GM12878 (cell line): Measurements from ENCODE around the gene FREM2. TPM values are rescaled to one million over a fixed set of nuclear protein-coding genes. Genes with fewer than 3 reads are reported as not detected.

Experiments
- ATAC-seq: fragments of 200-7000 bp; cut with Tn5 transposase; 3 replicates; pipeline ENCODE4 v1.9.1; 2020; ENCODE audit warnings: mild to moderate bottlenecking, moderate library complexity
- BruUV-seq: library from RNA; stranded (reverse); fragments of 400-500 nt; replicated peaks from 2 replicates; lab custom pipeline; 2021; lab: Mats Ljungman, UMichigan
- CTCF ChIA-PET: fragments of 300-600 bp; sonication (Branson Sonifier 250); formaldehyde crosslinking; extraction: SDS; loops from one replicate; lab custom pipeline; 2021; ENCODE audit warnings: inconsistent platforms; lab: Yijun Ruan, JAX
- POLR2A ChIA-PET: fragments of 350-600 bp; formaldehyde crosslinking; extraction: SDS; loops from one replicate; lab custom pipeline; 2021; ENCODE audit warnings: inconsistent platforms; lab: Charles Lee
- RAD21 ChIA-PET: fragments of 300-600 bp; sonication (Branson Sonifier 250); formaldehyde crosslinking; loops from one replicate; lab custom pipeline; 2023; ENCODE audit warnings: antibody characterized with exemption; ENCODE audit not compliant: unreplicated experiment; lab: Charles Lee
- SMC1A ChIA-PET: fragments of 300-600 bp; sonication (Branson Sonifier 250); formaldehyde crosslinking; loops from one replicate; lab custom pipeline; 2023; ENCODE audit not compliant: unreplicated experiment, uncharacterized antibody; lab: Charles Lee
- DNase-seq: peaks from one replicate; pipeline ENCODE4 v3.0.0-alpha.2; 2011; ENCODE audit warnings: low read depth, low spot score
- FAIRE-seq: peaks from 3 replicates; lab custom pipeline; 2011; peaks lifted over from hg19 to GRCh38; lab: Jason Lieb, UNC
- H2AFZ ChIP-seq: 2 replicates; pipeline ENCODE4 v1.6.0; 2011; ENCODE audit warnings: low read depth, low read length, control low read depth; ENCODE audit not compliant: control insufficient read depth
- H3K27ac ChIP-seq: 2 replicates; pipeline ENCODE4 v1.5.1; 2011; ENCODE audit warnings: control low read depth; ENCODE audit not compliant: control insufficient read depth, insufficient read depth
- H3K27me3 ChIP-seq, 2 experiments: replicated peaks in 1 of 2; 2 replicates each; pipeline versions ENCODE4 v1.6.0 to v1.6.1; 2011; ENCODE audit warnings: low read length in 1 of 2; ENCODE audit not compliant: control insufficient read depth in 2 of 2, insufficient read depth in 2 of 2
- H3K36me3 ChIP-seq, 2 experiments: 2 replicates each; pipeline ENCODE4 v1.5.1; 2011; ENCODE audit warnings: low read length in 1 of 2; ENCODE audit not compliant: control insufficient read depth in 2 of 2, insufficient read depth in 2 of 2
- H3K4me1 ChIP-seq: 2 replicates; pipeline ENCODE4 v1.6.1; 2011; ENCODE audit warnings: mild to moderate bottlenecking, low read length, moderate library complexity, mixed read lengths; ENCODE audit not compliant: control insufficient read depth, insufficient read depth
- H3K4me2 ChIP-seq: 2 replicates; pipeline ENCODE4 v1.6.0; 2011; ENCODE audit warnings: control low read depth; ENCODE audit not compliant: control insufficient read depth, insufficient read depth
- H3K4me3 ChIP-seq: fragments of 200-600 bp; sonication (generic); 2 replicates; pipeline ENCODE4 v1.5.1; 2016
- H3K79me2 ChIP-seq: 2 replicates; pipeline ENCODE4 v1.6.0; 2011; ENCODE audit warnings: low read length; ENCODE audit not compliant: control insufficient read depth, insufficient read depth
- H3K9ac ChIP-seq: 2 replicates; pipeline ENCODE4 v1.8.0; 2011; ENCODE audit warnings: low read length, control low read depth, mixed read lengths; ENCODE audit not compliant: control insufficient read depth, insufficient read depth
- H3K9me3 ChIP-seq: replicated peaks from 3 replicates; pipeline ENCODE4 v1.5.1; 2011; ENCODE audit warnings: mild to moderate bottlenecking, low read length; ENCODE audit not compliant: control insufficient read depth, insufficient read depth
- H4K20me1 ChIP-seq: 2 replicates; pipeline ENCODE4 v1.6.0; 2011; ENCODE audit not compliant: control insufficient read depth, insufficient read depth
- ASH2L ChIP-seq: fragments of 300-600, 200-600 bp; sonication (generic); IDR thresholded peaks from 2 replicates; pipeline ENCODE4 v1.6.1; 2017; ENCODE audit warnings: low read depth, mild to moderate bottlenecking, borderline replicate concordance
- ATF2 ChIP-seq: IDR thresholded peaks from 2 replicates; pipeline ENCODE4 v1.6.1; 2012; ENCODE audit warnings: low read length, inconsistent platforms
- BHLHE40 ChIP-seq, 2 experiments: fragments of 450-650 bp in 1 of 2; IDR thresholded peaks; 2 replicates each; pipeline ENCODE4 v1.6.1; 2011 to 2017; ENCODE audit warnings: low read depth in 2 of 2, borderline replicate concordance in 1 of 2, improper control_type of control experiment in 1 of 2, low read length in 1 of 2, mild to moderate bottlenecking in 1 of 2
- CBX5 ChIP-seq: sonication (generic); IDR thresholded peaks from 2 replicates; pipeline ENCODE4 v1.6.1; 2016; ENCODE audit warnings: low read depth, moderate library complexity, mild to moderate bottlenecking, inconsistent platforms
- CUX1 ChIP-seq: IDR thresholded peaks from 2 replicates; pipeline ENCODE4 v1.6.1; 2012; ENCODE audit warnings: improper control_type of control experiment, low read depth, low read length; ENCODE audit not compliant: insufficient replicate concordance
- FOS ChIP-seq: IDR thresholded peaks from 3 replicates; pipeline ENCODE4 v1.6.1; 2011; ENCODE audit warnings: borderline replicate concordance; ENCODE audit not compliant: insufficient read length; ENCODE audit errors: extremely low read depth
- HDGF ChIP-seq: fragments of 450-650 bp; IDR thresholded peaks from 2 replicates; pipeline ENCODE4 v1.6.1; 2016; ENCODE audit warnings: antibody characterized with exemption
- JUNB ChIP-seq: IDR thresholded peaks from 2 replicates; pipeline ENCODE4 v1.6.1; 2016; ENCODE audit warnings: antibody characterized with exemption, mild to moderate bottlenecking
- KDM1A ChIP-seq: fragments of 200-600 bp; sonication (generic); IDR thresholded peaks from 2 replicates; pipeline ENCODE4 v1.6.1; 2016; ENCODE audit warnings: borderline replicate concordance
- LARP7 ChIP-seq: fragments of 450-650 bp; IDR thresholded peaks from 2 replicates; pipeline ENCODE4 v1.6.1; 2017; ENCODE audit warnings: mild to moderate bottlenecking
- NFIC ChIP-seq: IDR thresholded peaks from 2 replicates; pipeline ENCODE4 v1.6.1; 2012; ENCODE audit warnings: low read depth, mild to moderate bottlenecking, inconsistent platforms, low read length, moderate library complexity
- NR2C1 ChIP-seq: fragments of 450-650 bp; IDR thresholded peaks from 2 replicates; pipeline ENCODE4 v1.6.1; 2017; ENCODE audit warnings: antibody characterized with exemption, mild to moderate bottlenecking, moderate library complexity
- SKIL ChIP-seq: fragments of 450-650 bp; IDR thresholded peaks from 2 replicates; pipeline ENCODE4 v1.6.1; 2017; ENCODE audit warnings: mild to moderate bottlenecking, low read depth, inconsistent platforms; ENCODE audit not compliant: poor library complexity, severe bottlenecking
- SMC3 ChIP-seq: IDR thresholded peaks from 2 replicates; pipeline ENCODE4 v1.6.1; 2011; ENCODE audit warnings: low read length, improper control_type of control experiment, borderline replicate concordance
- TAF1 ChIP-seq: IDR thresholded peaks from 2 replicates; pipeline ENCODE4 v1.6.1; 2011; ENCODE audit warnings: mild to moderate bottlenecking, low read depth, low read length, borderline replicate concordance
- TCF3 ChIP-seq: IDR thresholded peaks from 2 replicates; pipeline ENCODE4 v1.6.1; 2012; ENCODE audit warnings: low read depth, mild to moderate bottlenecking, low read length, borderline replicate concordance; ENCODE audit not compliant: insufficient read depth
- YBX1 ChIP-seq: fragments of 450-650 bp; IDR thresholded peaks from 2 replicates; pipeline ENCODE4 v1.6.1; 2016; ENCODE audit warnings: antibody characterized with exemption
- ZNF622 ChIP-seq: fragments of 450-650 bp; IDR thresholded peaks from 2 replicates; pipeline ENCODE4 v1.6.1; 2017; ENCODE audit warnings: mild to moderate bottlenecking, inconsistent platforms
- WGBS: methylation state at CpG from one replicate; pipeline ENCODE4 v1.1.6; 2016; ENCODE audit warnings: low lambda C conversion rate; ENCODE audit not compliant: insufficient replicate concordance, insufficient coverage; ENCODE audit errors: missing lambda C conversion rate; 5-methylcytosine and 5-hydroxymethylcytosine counted together
- in situ Hi-C: fragments of 300-500 bp; cut with MboI; formaldehyde crosslinking; loops from 9 replicates; pipeline ENCODE4 v1.14.3; 2018; ENCODE audit warnings: mixed read lengths
- intact Hi-C: fragments of 100-400 bp; cut with micrococcal nuclease; formaldehyde crosslinking; loops from one replicate; pipeline ENCODE4 v1.14.2; 2022; ENCODE audit not compliant: unreplicated experiment
- polyA plus RNA-seq, 11 experiments: library from polyadenylated mRNA; depleted of rRNA in 4 of 11; unstranded in 6 of 11; stranded (reverse) in 5 of 11; fragments of >200 nt; fragmentation: Nextera tagmentation in 4 of 11; fragmentation: Illumina TruSeq in 1 of 11; extraction: Ambion mirVana in 4 of 11; extraction: Trizol in 1 of 11; gene quantifications; 1 replicate in 1 of 11; 2 replicates in 10 of 11; pipeline versions ENCODE4 v1.2.1 to v1.2.3, GENCODE V29; 2011 to 2016; ENCODE audit warnings: inconsistent platforms in 2 of 11, missing spikeins in 2 of 11, low read depth in 1 of 11
- total RNA-seq, 4 experiments: library from RNA; depleted of rRNA in 3 of 4; stranded (reverse); fragments of >200 nt in 3 of 4; fragmentation: Illumina TruSeq in 1 of 4; extraction: Trizol in 1 of 4; gene quantifications; 2 replicates each; pipeline versions ENCODE4 v1.2.1 to v1.2.3, GENCODE V29; 2013 to 2021

The FREM2 gene
- total and polyA plus RNA-seq, 10 of the 15 experiments (the other 5 are each of a cell fraction or from before 2014, with no cell fraction given) = 0.02 to 0.12 (median 0.05) TPM; not detected in 2

GRCh38 chr13:38662362-38662761, 24.5 kb upstream of the FREM2 start:
- H3K4me1 ChIP-seq = no peaks in the 10 kb centered on the region
- no peak for ATAC-seq
- ChIA-PET RAD21 (no interaction called here), CTCF (no interaction called here)
- H3K4me3 ChIP-seq = no peak overlapping the region
- H3K27ac ChIP-seq = no peak overlapping the region
- no peak for TF ChIP-seq LARP7
- no peak for TF ChIP-seq KDM1A
- no peak for TF ChIP-seq JUNB
- TF ChIP-seq SMC3 = no peak
- TF ChIP-seq TAF1 = no peak
- TF ChIP-seq BHLHE40 (IDR thresholded peaks at IDR 0.05; ENCODE audit: borderline replicate concordance in 1 of 2, low read depth in 2 of 2, low read length in 1 of 2) = no peak
- no peak for TF ChIP-seq NR2C1
- TF ChIP-seq YBX1 = no peak
- TF ChIP-seq CUX1 = no peak
- no peak for TF ChIP-seq CBX5
- TF ChIP-seq ZNF622 = no peak
- TF ChIP-seq ATF2 = no peak
- TF ChIP-seq ASH2L = no peak
- no peak for TF ChIP-seq TCF3
- TF ChIP-seq NFIC = no peak
- no peak for TF ChIP-seq HDGF
- no peak for TF ChIP-seq SKIL
- TF ChIP-seq FOS = no peak
- TF ChIP-seq, all 136 proteins: peak for 0
- no peaks in the 10 kb centered on the region for H4K20me1 ChIP-seq
- no peak overlapping the region for H2AFZ ChIP-seq
- H3K36me3 ChIP-seq = no peaks in the 10 kb centered on the region
- H3K79me2 ChIP-seq = no peaks in the 10 kb centered on the region
- intact Hi-C loops = no loop called here
- DNase-seq (no peak), FAIRE-seq (no peak)
- H3K9ac ChIP-seq = no peak overlapping the region
- BruUV-seq = no TSS peak
- H3K27me3 ChIP-seq = no peaks in the 10 kb centered on the region
- no peaks in the 10 kb centered on the region for H3K9me3 ChIP-seq
- 33% methylated on average over 2 of the region's 2 CpGs for WGBS
- SMC1A ChIA-PET = no interaction called here
- H3K4me2 ChIP-seq = no peak overlapping the region
- in situ Hi-C loops = no loop called here
- POLR2A ChIA-PET = no interaction called here
